SJCRH30 (cell line): Measurements from ENCODE around the gene IL18R1. TPM values are rescaled to one million over a fixed set of nuclear protein-coding genes. Genes with fewer than 3 reads are reported as not detected.

Source experiments
- DNase-seq, 2 experiments: peaks; one replicate each; pipeline ENCODE4 v3.0.0-alpha.2; 2015 to 2020
- H3K27ac ChIP-seq: fragments of 250-450 bp; sonication (Bioruptor Pico); 2 replicates; pipeline ENCODE4 v1.5.1; 2020; ENCODE audit warnings: mild to moderate bottlenecking, moderate library complexity
- H3K27me3 ChIP-seq: fragments of 250-450 bp; sonication (Bioruptor Pico); 2 replicates; pipeline ENCODE4 v1.5.1; 2020; ENCODE audit warnings: mild to moderate bottlenecking, moderate library complexity
- H3K36me3 ChIP-seq: fragments of 250-450 bp; sonication (Bioruptor Pico); 2 replicates; pipeline ENCODE4 v1.5.1; 2020; ENCODE audit warnings: mild to moderate bottlenecking, moderate library complexity
- H3K4me1 ChIP-seq: fragments of 250-450 bp; sonication (Bioruptor Pico); 2 replicates; pipeline ENCODE4 v1.5.1; 2020; ENCODE audit warnings: mild to moderate bottlenecking, moderate library complexity
- H3K4me3 ChIP-seq: fragments of 250-450 bp; sonication (Bioruptor Pico); 2 replicates; pipeline ENCODE4 v1.5.1; 2020; ENCODE audit warnings: mild to moderate bottlenecking, moderate library complexity
- H3K9me3 ChIP-seq: fragments of 250-450 bp; sonication (Bioruptor Pico); replicated peaks from 2 replicates; pipeline ENCODE4 v1.5.1; 2020; ENCODE audit warnings: mild to moderate bottlenecking, moderate library complexity
- total RNA-seq: library from RNA; depleted of rRNA; stranded (reverse); fragments of >200 nt; shearing (Covaris generic); gene quantifications from 2 replicates; pipeline ENCODE4 v1.2.3, GENCODE V29; 2014

IL18R1 gene
- total RNA-seq, 1 experiment from 2014 or later, result not detected

- Histone ChIP-seq H3K4me3 (no peak overlapping the region), H3K36me3 (no peaks in the 10 kb centered on the region), H3K4me1 (no peaks in the 10 kb centered on the region), H3K27me3 (peaks cover 8% of the 10 kb centered on the region), H3K9me3 (no peaks in the 10 kb centered on the region), H3K27ac (no peak overlapping the region)
- DNase-seq, result no peak
These were observed 3.9 kb downstream of the IL18R1 start for GRCh38 chr2:102359527-102359926.

- DNase-seq, result no peak
- no peaks in the 10 kb centered on the region for H3K4me1 ChIP-seq
- H3K27ac ChIP-seq, result no peak overlapping the region
- H3K36me3 ChIP-seq, result no peaks in the 10 kb centered on the region
- H3K27me3 ChIP-seq, result peaks cover 1% of the 10 kb centered on the region; the same call in 1 of the 2 replicates
- no peak overlapping the region for H3K4me3 ChIP-seq
- H3K9me3 ChIP-seq, result no peaks in the 10 kb centered on the region; the same call in 1 of the 2 replicates
These were observed 6.1 kb downstream of the IL18R1 start for GRCh38 chr2:102361632-102362241.

- Histone ChIP-seq H3K9me3 (no peaks in the 10 kb centered on the region; the same call in 1 of the 2 replicates), H3K27ac (no peak overlapping the region), H3K4me1 (no peaks in the 10 kb centered on the region), H3K27me3 (no peaks in the 10 kb centered on the region), H3K4me3 (no peak overlapping the region), H3K36me3 (no peaks in the 10 kb centered on the region)
- no peak for DNase-seq
These were observed 10.2 kb downstream of the IL18R1 start for GRCh38 chr2:102365763-102366162.

- Histone ChIP-seq H3K4me3 (no peak overlapping the region), H3K27ac (no peak overlapping the region), H3K27me3 (no peaks in the 10 kb centered on the region), H3K4me1 (no peaks in the 10 kb centered on the region), H3K36me3 (no peaks in the 10 kb centered on the region), H3K9me3 (no peaks in the 10 kb centered on the region; the same call in 1 of the 2 replicates)
- DNase-seq, result no peak
These were observed 11.0 kb downstream of the IL18R1 start for GRCh38 chr2:102366406-102367112.

- H3K27me3 ChIP-seq, result no peaks in the 10 kb centered on the region
- DNase-seq, result no peak
- no peaks in the 10 kb centered on the region; the same call in 1 of the 2 replicates for H3K9me3 ChIP-seq
These were observed 11.9 kb downstream of the IL18R1 start for GRCh38 chr2:102367331-102367971.

GRCh38 chr2:102368461-102369109, 13.0 kb downstream of the IL18R1 start:
- no peaks in the 10 kb centered on the region for H3K4me1 ChIP-seq
- H3K27ac ChIP-seq, result no peak overlapping the region
- no peaks in the 10 kb centered on the region for H3K36me3 ChIP-seq
- no peaks in the 10 kb centered on the region for H3K27me3 ChIP-seq
- H3K9me3 ChIP-seq, result no peaks in the 10 kb centered on the region; the same call in 1 of the 2 replicates
- H3K4me3 ChIP-seq, result no peak overlapping the region
- DNase-seq, result no peak

More at GRCh38 chr2:102367331-102367971, 11.9 kb downstream of the IL18R1 start:
- Histone ChIP-seq H3K4me1 (no peaks in the 10 kb centered on the region), H3K4me3 (no peak overlapping the region), H3K36me3 (no peaks in the 10 kb centered on the region), H3K27ac (no peak overlapping the region)

- no peaks in the 10 kb centered on the region; the same call in 1 of the 2 replicates for H3K9me3 ChIP-seq
- no peaks in the 10 kb centered on the region for H3K36me3 ChIP-seq
- no peak for DNase-seq
- no peaks in the 10 kb centered on the region for H3K27me3 ChIP-seq
- no peaks in the 10 kb centered on the region for H3K4me1 ChIP-seq
- H3K27ac ChIP-seq, result no peak overlapping the region
- no peak overlapping the region for H3K4me3 ChIP-seq
These were observed 14.3 kb downstream of the IL18R1 start for GRCh38 chr2:102369866-102370265.

- H3K27me3 ChIP-seq, result no peaks in the 10 kb centered on the region
- no peaks in the 10 kb centered on the region for H3K9me3 ChIP-seq
- H3K4me1 ChIP-seq, result no peaks in the 10 kb centered on the region
- H3K36me3 ChIP-seq, result no peaks in the 10 kb centered on the region
- DNase-seq, result no peak
- H3K27ac ChIP-seq, result no peak overlapping the region
- H3K4me3 ChIP-seq, result no peak overlapping the region
These were observed 20.5 kb downstream of the IL18R1 start for GRCh38 chr2:102376052-102376591.

GRCh38 chr2:102383722-102384121, 28.1 kb downstream of the IL18R1 start:
- DNase-seq, result no peak
- no peaks in the 10 kb centered on the region for H3K27me3 ChIP-seq
- no peak overlapping the region for H3K4me3 ChIP-seq
- no peaks in the 10 kb centered on the region for H3K9me3 ChIP-seq
- H3K4me1 ChIP-seq, result no peaks in the 10 kb centered on the region
- H3K36me3 ChIP-seq, result no peaks in the 10 kb centered on the region
- H3K27ac ChIP-seq, result no peak overlapping the region

GRCh38 chr2:102385522-102385921, 29.9 kb downstream of the IL18R1 start:
- no peak for DNase-seq
- H3K27me3 ChIP-seq, result no peaks in the 10 kb centered on the region
- no peaks in the 10 kb centered on the region for H3K9me3 ChIP-seq
- no peak overlapping the region for H3K4me3 ChIP-seq
- H3K27ac ChIP-seq, result no peak overlapping the region
- no peaks in the 10 kb centered on the region for H3K36me3 ChIP-seq
- no peaks in the 10 kb centered on the region for H3K4me1 ChIP-seq

- DNase-seq, result no peak
- Histone ChIP-seq H3K27ac (no peak overlapping the region), H3K4me1 (no peaks in the 10 kb centered on the region), H3K4me3 (no peak overlapping the region), H3K27me3 (no peaks in the 10 kb centered on the region), H3K36me3 (no peaks in the 10 kb centered on the region), H3K9me3 (no peaks in the 10 kb centered on the region)
These were observed 30.4 kb downstream of the IL18R1 start for GRCh38 chr2:102386004-102386403.

GRCh38 chr2:102386867-102387541, 31.4 kb downstream of the IL18R1 start:
- Histone ChIP-seq H3K27me3 (no peaks in the 10 kb centered on the region), H3K4me1 (no peaks in the 10 kb centered on the region), H3K9me3 (no peaks in the 10 kb centered on the region), H3K4me3 (no peak overlapping the region), H3K27ac (no peak overlapping the region), H3K36me3 (no peaks in the 10 kb centered on the region)
- no peak for DNase-seq

- no peaks in the 10 kb centered on the region for H3K9me3 ChIP-seq
- no peaks in the 10 kb centered on the region for H3K27me3 ChIP-seq
- no peaks in the 10 kb centered on the region for H3K4me1 ChIP-seq
- H3K4me3 ChIP-seq, result no peak overlapping the region
- H3K36me3 ChIP-seq, result no peaks in the 10 kb centered on the region
- no peak overlapping the region for H3K27ac ChIP-seq
- DNase-seq, result no peak
These were observed 32.4 kb downstream of the IL18R1 start for GRCh38 chr2:102387763-102388546.

GRCh38 chr2:102391565-102391964, 36.0 kb downstream of the IL18R1 start:
- no peak for DNase-seq
- no peaks in the 10 kb centered on the region for H3K27me3 ChIP-seq
- H3K36me3 ChIP-seq, result no peaks in the 10 kb centered on the region
- no peaks in the 10 kb centered on the region for H3K9me3 ChIP-seq
- no peak overlapping the region for H3K27ac ChIP-seq
- no peaks in the 10 kb centered on the region for H3K4me1 ChIP-seq
- no peak overlapping the region for H3K4me3 ChIP-seq
